Vagina (tissue), 2 donors: ENCODE data around the gene FAM32A.

Experiments
- CTCF ChIP-seq, 3 experiments: fragments of 450-650 bp in 2 of 3; fragments of 200-600 bp in 1 of 3; sonication (generic) in 1 of 3; IDR thresholded peaks; one replicate each; pipeline ENCODE4 v1.5.1; 2017 to 2019; ENCODE audit warnings: antibody characterized with exemption in 3 of 3, mild to moderate bottlenecking in 2 of 3, moderate library complexity in 2 of 3
- POLR2A ChIP-seq, 2 donors: fragments of 450-650 bp; IDR thresholded peaks; one replicate each; pipeline ENCODE4 v1.6.1; 2017; ENCODE audit warnings: antibody characterized with exemption in 2 of 2, mild to moderate bottlenecking in 2 of 2, moderate library complexity in 2 of 2

- TF ChIP-seq CTCF (IDR thresholded peaks at IDR 0.05) = no peak
- TF ChIP-seq POLR2A (IDR thresholded peaks at IDR 0.05) = no peak
Measured at GRCh38 chr19:16168465-16169081, 16.6 kb upstream of the FAM32A start.
